CD4-positive, alpha-beta T cell treated with Interleukin-6 for 4 hours (primary cell): Measurements from ENCODE around the gene SOCS6.

Source experiments
- DNase-seq: peaks from one replicate; pipeline ENCODE4 v3.0.0-alpha.2; 2020; ENCODE audit warnings: mixed read lengths

Gene SOCS6

GRCh38 chr18:70289351-70290312 lies 787 bp downstream of the SOCS6 start:
- DNase-seq: no peak

- no peak for DNase-seq
These were observed 1.8 kb downstream of the SOCS6 start for GRCh38 chr18:70290482-70291294.

GRCh38 chr18:70291295-70291574 lies 2.4 kb downstream of the SOCS6 start:
- no peak for DNase-seq

- no peak for DNase-seq
These were observed 3.8 kb downstream of the SOCS6 start for GRCh38 chr18:70292628-70293027.

GRCh38 chr18:70293166-70293565 lies 4.3 kb downstream of the SOCS6 start:
- DNase-seq: no peak

GRCh38 chr18:70294471-70295191 lies 5.8 kb downstream of the SOCS6 start:
- DNase-seq: no peak

- no peak for DNase-seq
These were observed 6.6 kb downstream of the SOCS6 start for GRCh38 chr18:70295192-70296188.

GRCh38 chr18:70296289-70296688 lies 7.4 kb downstream of the SOCS6 start:
- DNase-seq: no peak

GRCh38 chr18:70296781-70297180 lies 7.9 kb downstream of the SOCS6 start:
- DNase-seq: no peak

- DNase-seq: no peak
These were observed 10.5 kb downstream of the SOCS6 start for GRCh38 chr18:70299393-70299792.

GRCh38 chr18:70301667-70302066 lies 12.8 kb downstream of the SOCS6 start:
- DNase-seq: no peak

- DNase-seq: no peak
These were observed 19.9 kb downstream of the SOCS6 start for GRCh38 chr18:70308555-70309294.

- DNase-seq: no peak
These were observed 21.9 kb downstream of the SOCS6 start for GRCh38 chr18:70310560-70311320.

- no peak for DNase-seq
These were observed 22.9 kb downstream of the SOCS6 start for GRCh38 chr18:70311726-70312125.

GRCh38 chr18:70313640-70314039 lies 24.8 kb downstream of the SOCS6 start:
- DNase-seq: no peak

- no peak for DNase-seq
These were observed 25.4 kb downstream of the SOCS6 start for GRCh38 chr18:70314151-70314782.

GRCh38 chr18:70319187-70319586 lies 30.3 kb downstream of the SOCS6 start:
- no peak for DNase-seq

- no peak for DNase-seq
These were observed 32.8 kb downstream of the SOCS6 start for GRCh38 chr18:70321616-70322015.

- DNase-seq: no peak
These were observed 33.5 kb downstream of the SOCS6 start for GRCh38 chr18:70322385-70322784.

GRCh38 chr18:70322928-70323327 lies 34.1 kb downstream of the SOCS6 start:
- no peak for DNase-seq
